Measurements from ENCODE around the gene MPZL1. TPM values are rescaled to one million over a fixed set of nuclear protein-coding genes. Genes with fewer than 3 reads are reported as not detected.

Gene MPZL1
- total and polyA plus RNA-seq, 4 donors: 11.3 to 26.1 (median 16.8) TPM

DNA sequence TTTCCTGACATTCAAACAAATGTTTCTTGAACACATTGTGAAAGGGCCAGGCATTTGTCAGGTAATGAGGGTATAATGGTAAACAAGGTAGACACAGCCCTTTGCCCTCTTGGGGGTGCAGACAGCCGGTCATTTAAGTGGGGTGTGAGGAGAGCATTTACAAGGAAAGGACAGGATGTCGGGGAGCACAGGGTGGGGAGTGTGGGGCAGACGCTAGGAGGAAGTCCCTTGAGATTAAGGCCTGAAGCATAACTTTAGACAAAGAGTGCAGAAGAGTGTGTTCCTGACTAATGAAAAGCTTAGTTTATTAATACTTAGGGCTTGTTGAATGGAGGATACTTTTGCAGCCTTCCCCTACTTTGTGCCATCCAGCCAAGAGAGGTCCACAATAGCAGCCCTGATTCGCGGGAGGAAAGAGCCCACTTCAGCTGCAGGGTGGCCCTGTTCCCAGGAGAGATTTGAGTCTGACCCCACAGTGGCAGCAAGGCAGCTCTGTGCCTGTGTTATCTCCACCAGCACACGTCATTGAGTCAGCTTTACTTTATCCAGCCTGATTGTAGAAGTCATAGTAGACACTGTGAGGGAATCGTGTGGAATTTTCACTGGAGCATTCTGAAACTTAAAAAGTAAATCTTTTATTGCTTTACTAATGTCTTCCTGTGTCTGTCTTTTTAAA is 35.1 kb downstream of the MPZL1 start:
- Histone ChIP-seq H3K9ac (ENCODE audit: low read depth in 1 of 2, low read length in 2 of 2) (no peak overlapping the region), H3K4me3 (ENCODE audit: low read depth in 1 of 3, low read length in 3 of 3) (no peak overlapping the region), H3K27me3 (ENCODE audit: control insufficient read depth in 4 of 4, insufficient read depth in 4 of 4, low read length in 3 of 4) (no peaks in the 10 kb centered on the region), H3K27ac (ENCODE audit: low read depth in 1 of 2, low read length in 2 of 2) (no peak overlapping the region), H3K4me1 (ENCODE audit: control insufficient read depth in 4 of 4, insufficient read depth in 4 of 4, low read length in 3 of 4) (peaks cover 2 to 10% (median 8%) of the 10 kb centered on the region in 4 donors), H3K36me3 (ENCODE audit: control insufficient read depth in 4 of 4, insufficient read depth in 3 of 4, low read depth in 1 of 4, low read length in 3 of 4) (no peaks in the 10 kb centered on the region), H3K9me3 (ENCODE audit: control insufficient read depth in 4 of 4, low read length in 3 of 4) (no peaks in the 10 kb centered on the region)
- 69% methylated on average over 7 of the region's 7 CpGs for WGBS
- TF ChIP-seq RXRA (IDR thresholded peaks at IDR 0.05) (no peak), NR2F2 (IDR thresholded peaks at IDR 0.05) (peak; percentile 29), GABPA (IDR thresholded peaks at IDR 0.05 in 1 of 2, conservative IDR thresholded peaks at IDR 0.05 in 1 of 2) (no peak), HNF4A (conservative IDR thresholded peaks at IDR 0.05) (no peak)
- DNase-seq (ENCODE audit: low spot score): no peak

DNA sequence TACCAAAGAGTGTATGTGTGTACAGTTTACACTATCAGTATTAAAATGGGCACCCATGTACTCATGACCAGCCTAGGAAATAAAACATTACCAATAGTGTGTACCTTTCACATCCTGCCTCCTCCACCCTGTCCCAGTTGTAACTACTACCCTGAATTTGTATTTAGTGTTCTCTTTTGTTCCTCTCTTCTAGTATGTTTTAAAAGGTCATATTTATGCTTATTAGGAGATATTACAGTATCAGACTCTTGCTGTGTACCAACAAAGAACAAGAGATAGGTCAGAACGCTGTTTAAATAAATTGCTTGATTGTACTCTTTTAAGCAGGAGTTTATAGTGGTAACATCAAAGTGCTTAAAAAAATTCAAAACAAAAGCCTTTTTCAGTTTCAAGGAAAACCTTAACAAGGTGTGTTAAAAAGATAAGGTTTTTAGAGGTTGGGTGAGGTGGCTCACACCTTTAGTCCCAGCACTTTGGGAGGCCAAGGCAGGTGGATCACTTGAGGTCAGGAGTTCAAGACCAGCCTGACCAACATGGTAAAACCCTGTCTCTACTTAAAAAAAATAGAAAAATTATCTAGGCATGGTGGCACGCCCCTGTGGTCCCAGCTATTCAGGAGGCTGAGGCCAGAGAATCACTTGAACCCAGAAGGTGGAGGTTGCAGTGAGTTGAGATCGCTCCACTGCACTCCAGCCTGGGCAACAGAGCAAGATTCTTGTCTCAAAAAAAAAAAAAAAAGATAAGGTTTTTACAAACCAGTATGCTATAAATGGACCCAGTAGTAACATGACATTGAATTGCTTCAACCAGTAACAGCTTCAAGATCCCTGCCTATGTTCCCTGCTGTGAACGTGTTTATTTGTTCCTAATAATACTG is 35.9 kb downstream of the MPZL1 start:
- H3K4me3 ChIP-seq (ENCODE audit: low read depth in 1 of 3, low read length in 3 of 3): no peak overlapping the region
- H3K36me3 ChIP-seq (ENCODE audit: control insufficient read depth in 4 of 4, insufficient read depth in 3 of 4, low read depth in 1 of 4, low read length in 3 of 4): no peaks in the 10 kb centered on the region
- no peak overlapping the region for H3K27ac ChIP-seq (ENCODE audit: low read depth in 1 of 2, low read length in 2 of 2)
- 91% methylated on average over 4 of the region's 4 CpGs for WGBS
- no peaks in the 10 kb centered on the region for H3K27me3 ChIP-seq (ENCODE audit: control insufficient read depth in 4 of 4, insufficient read depth in 4 of 4, low read length in 3 of 4)
- no peak overlapping the region for H3K9ac ChIP-seq (ENCODE audit: low read depth in 1 of 2, low read length in 2 of 2)
- peaks cover 0 to 6% (median 2%) of the 10 kb centered on the region in 4 donors for H3K4me1 ChIP-seq (ENCODE audit: control insufficient read depth in 4 of 4, insufficient read depth in 4 of 4, low read length in 3 of 4)
- no peak for DNase-seq (ENCODE audit: low spot score)
- no peak for TF ChIP-seq JUND (IDR thresholded peaks at IDR 0.05)
- TF ChIP-seq HNF4A (conservative IDR thresholded peaks at IDR 0.05): no peak
- TF ChIP-seq TAF1 (conservative IDR thresholded peaks at IDR 0.05): no peak
- no peaks in the 10 kb centered on the region for H3K9me3 ChIP-seq (ENCODE audit: control insufficient read depth in 4 of 4, low read length in 3 of 4)

DNA sequence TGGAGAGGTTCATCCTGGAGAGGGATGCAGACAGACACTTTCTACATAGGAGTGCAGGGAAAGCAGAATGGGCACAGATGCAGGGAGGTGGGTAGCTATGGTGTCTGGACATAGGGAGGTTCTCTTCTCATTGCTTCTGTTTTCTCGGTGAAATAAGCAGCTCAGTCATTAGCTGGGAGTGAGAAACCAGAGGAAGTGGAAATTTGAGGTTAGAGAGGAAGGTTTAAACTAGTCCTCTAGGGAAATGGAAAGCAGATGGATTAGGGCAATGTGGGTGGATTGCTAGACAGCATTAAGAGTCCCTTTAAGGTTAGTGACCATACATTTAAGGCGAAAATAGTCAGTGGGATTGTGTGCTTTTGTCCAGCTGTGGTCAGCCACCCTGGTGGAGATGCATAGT is 39.6 kb downstream of the MPZL1 start:
- H3K4me1 ChIP-seq (ENCODE audit: control insufficient read depth in 4 of 4, insufficient read depth in 4 of 4, low read length in 3 of 4): no peaks in the 10 kb centered on the region
- H3K9me3 ChIP-seq (ENCODE audit: control insufficient read depth in 4 of 4, low read length in 3 of 4): no peaks in the 10 kb centered on the region
- no peak overlapping the region for H3K4me3 ChIP-seq (ENCODE audit: low read depth in 1 of 3, low read length in 3 of 3)
- no peaks in the 10 kb centered on the region for H3K27me3 ChIP-seq (ENCODE audit: control insufficient read depth in 4 of 4, insufficient read depth in 4 of 4, low read length in 3 of 4)
- DNase-seq (ENCODE audit: low spot score): no peak
- H3K36me3 ChIP-seq (ENCODE audit: control insufficient read depth in 4 of 4, insufficient read depth in 3 of 4, low read depth in 1 of 4, low read length in 3 of 4): no peaks in the 10 kb centered on the region
- TF ChIP-seq, protein P1, sequence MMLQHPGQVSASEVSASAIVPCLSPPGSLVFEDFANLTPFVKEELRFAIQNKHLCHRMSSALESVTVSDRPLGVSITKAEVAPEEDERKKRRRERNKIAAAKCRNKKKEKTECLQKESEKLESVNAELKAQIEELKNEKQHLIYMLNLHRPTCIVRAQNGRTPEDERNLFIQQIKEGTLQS (IDR thresholded peaks at IDR 0.05): no peak
- TF ChIP-seq, protein P2, sequence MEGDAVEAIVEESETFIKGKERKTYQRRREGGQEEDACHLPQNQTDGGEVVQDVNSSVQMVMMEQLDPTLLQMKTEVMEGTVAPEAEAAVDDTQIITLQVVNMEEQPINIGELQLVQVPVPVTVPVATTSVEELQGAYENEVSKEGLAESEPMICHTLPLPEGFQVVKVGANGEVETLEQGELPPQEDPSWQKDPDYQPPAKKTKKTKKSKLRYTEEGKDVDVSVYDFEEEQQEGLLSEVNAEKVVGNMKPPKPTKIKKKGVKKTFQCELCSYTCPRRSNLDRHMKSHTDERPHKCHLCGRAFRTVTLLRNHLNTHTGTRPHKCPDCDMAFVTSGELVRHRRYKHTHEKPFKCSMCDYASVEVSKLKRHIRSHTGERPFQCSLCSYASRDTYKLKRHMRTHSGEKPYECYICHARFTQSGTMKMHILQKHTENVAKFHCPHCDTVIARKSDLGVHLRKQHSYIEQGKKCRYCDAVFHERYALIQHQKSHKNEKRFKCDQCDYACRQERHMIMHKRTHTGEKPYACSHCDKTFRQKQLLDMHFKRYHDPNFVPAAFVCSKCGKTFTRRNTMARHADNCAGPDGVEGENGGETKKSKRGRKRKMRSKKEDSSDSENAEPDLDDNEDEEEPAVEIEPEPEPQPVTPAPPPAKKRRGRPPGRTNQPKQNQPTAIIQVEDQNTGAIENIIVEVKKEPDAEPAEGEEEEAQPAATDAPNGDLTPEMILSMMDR (IDR thresholded peaks at IDR 0.05; ENCODE audit: low read depth, low read length, missing input control): no peak
- TF ChIP-seq RAD21 (IDR thresholded peaks at IDR 0.05): no peak
- TF ChIP-seq NR2F2 (IDR thresholded peaks at IDR 0.05): no peak
- H3K9ac ChIP-seq (ENCODE audit: low read depth in 1 of 2, low read length in 2 of 2): no peak overlapping the region
- no peak overlapping the region for H3K27ac ChIP-seq (ENCODE audit: low read depth in 1 of 2, low read length in 2 of 2)
- 44% methylated on average over 2 of the region's 2 CpGs for WGBS

Measured in liver (tissue), 9 donors.